Activated CD8-positive, alpha-beta memory T cell treated with anti-CD3 and anti-CD28 coated beads, Interleukin-2, amount 50 U/mL, for 4 hours (primary cell): ENCODE measurements around the gene MAL.
"Not testable (repeated sequence)": the region's sequence is repeated elsewhere in the genome, so short reads cannot be mapped to it uniquely, and the experiment has no call there.

Source experiments
- DNase-seq: peaks from one replicate; pipeline ENCODE4 v3.0.0-alpha.2; 2020

Gene MAL

GRCh38 chr2:95034818-95035217 is 9.3 kb downstream of the MAL start:
- DNase-seq, result no peak

GRCh38 chr2:95036596-95037383 is 11.3 kb downstream of the MAL start:
- DNase-seq, result no peak

GRCh38 chr2:95037384-95037839 is 11.9 kb downstream of the MAL start:
- no peak for DNase-seq

GRCh38 chr2:95037841-95038585 is 12.5 kb downstream of the MAL start:
- not testable (repeated sequence) for DNase-seq

GRCh38 chr2:95038635-95039298 is 13.3 kb downstream of the MAL start:
- DNase-seq, result no peak

GRCh38 chr2:95039363-95039762 is 13.9 kb downstream of the MAL start:
- no peak for DNase-seq

GRCh38 chr2:95039978-95040377 is 14.5 kb downstream of the MAL start:
- no peak for DNase-seq

- DNase-seq, result no peak
Observed at GRCh38 chr2:95040426-95040825, 14.9 kb downstream of the MAL start.

- DNase-seq, result no peak
Observed at GRCh38 chr2:95041060-95041823, 15.7 kb downstream of the MAL start.

- DNase-seq, result no peak
Observed at GRCh38 chr2:95041824-95042442, 16.4 kb downstream of the MAL start.

- no peak for DNase-seq
Observed at GRCh38 chr2:95042472-95043271, 17.2 kb downstream of the MAL start.

- DNase-seq, result no peak
Observed at GRCh38 chr2:95043300-95044093, 18.0 kb downstream of the MAL start.

GRCh38 chr2:95044601-95045000 is 19.1 kb downstream of the MAL start:
- no peak for DNase-seq

GRCh38 chr2:95046371-95047112 is 21.0 kb downstream of the MAL start:
- DNase-seq, result no peak

- no peak for DNase-seq
Observed at GRCh38 chr2:95047629-95048510, 22.4 kb downstream of the MAL start.

- no peak for DNase-seq
Observed at GRCh38 chr2:95048825-95049682, 23.5 kb downstream of the MAL start.

- DNase-seq, result no peak
Observed at GRCh38 chr2:95049683-95049955, 24.1 kb downstream of the MAL start.

- no peak for DNase-seq
Observed at GRCh38 chr2:95049961-95050360, 24.5 kb downstream of the MAL start.
